H9 (cell line): ENCODE data around the gene DOCK2. TPM values are rescaled to one million over a fixed set of nuclear protein-coding genes. Genes with fewer than 3 reads are reported as not detected.

Experiments
- DNase-seq: peaks from one replicate; pipeline ENCODE4 v3.0.0-alpha.2; 2017
- H2AFZ ChIP-seq: one replicate; pipeline ENCODE4 v1.6.1; 2013; ENCODE audit warnings: mild to moderate bottlenecking, low read length, control low read depth, moderate library complexity
- H2AK5ac ChIP-seq: 2 replicates; pipeline ENCODE4 v1.6.1; 2013; ENCODE audit warnings: low read length, control low read depth, mixed read lengths; ENCODE audit not compliant: insufficient read length
- H2BK120ac ChIP-seq: one replicate; pipeline ENCODE4 v1.6.1; 2013; ENCODE audit warnings: low read depth, mild to moderate bottlenecking, low read length, control low read depth, inconsistent platforms; ENCODE audit not compliant: poor library complexity, severe bottlenecking
- H2BK12ac ChIP-seq: 2 replicates; pipeline ENCODE4 v1.6.1; 2013; ENCODE audit warnings: low read length, control low read depth, mixed read lengths, low read depth; ENCODE audit not compliant: insufficient read length
- H2BK15ac ChIP-seq: 2 replicates; pipeline ENCODE4 v1.6.1; 2013; ENCODE audit warnings: low read depth, low read length, control low read depth
- H2BK20ac ChIP-seq: one replicate; pipeline ENCODE4 v1.6.1; 2013; ENCODE audit warnings: low read depth, mild to moderate bottlenecking, low read length, control low read depth, inconsistent platforms; ENCODE audit not compliant: poor library complexity, severe bottlenecking
- H2BK5ac ChIP-seq: 2 replicates; pipeline ENCODE4 v1.6.1; 2013; ENCODE audit warnings: low read length, control low read depth, mixed read lengths; ENCODE audit not compliant: insufficient read length
- H3K14ac ChIP-seq: 2 replicates; pipeline ENCODE4 v1.6.1; 2013; ENCODE audit warnings: low read length, control low read depth; ENCODE audit not compliant: insufficient read depth
- H3K18ac ChIP-seq: 2 replicates; pipeline ENCODE4 v1.6.1; 2013; ENCODE audit warnings: low read depth, mild to moderate bottlenecking, mixed read lengths, low read length, control low read depth; ENCODE audit not compliant: insufficient read length
- H3K23ac ChIP-seq: 2 replicates; pipeline ENCODE4 v1.6.1; 2013; ENCODE audit warnings: low read length, control low read depth, mixed read lengths, low read depth; ENCODE audit not compliant: insufficient read length
- H3K23me2 ChIP-seq: 2 replicates; pipeline ENCODE4 v1.6.1; 2013; ENCODE audit warnings: low read depth, mild to moderate bottlenecking, mixed read lengths, low read length, control low read depth; ENCODE audit not compliant: insufficient read length, poor library complexity, severe bottlenecking
- H3K27ac ChIP-seq: 2 replicates; pipeline ENCODE4 v1.5.1; 2013; ENCODE audit warnings: low read length, control low read depth, mixed read lengths, low read depth; ENCODE audit not compliant: insufficient read length
- H3K27me3 ChIP-seq: 2 replicates; pipeline ENCODE4 v1.6.1; 2013; ENCODE audit warnings: low read length, control low read depth, inconsistent platforms; ENCODE audit not compliant: insufficient read depth
- H3K4ac ChIP-seq: 2 replicates; pipeline ENCODE4 v1.6.1; 2013; ENCODE audit warnings: low read depth, mild to moderate bottlenecking, control low read depth, inconsistent platforms, low read length, moderate library complexity
- H3K4me1 ChIP-seq: 2 replicates; pipeline ENCODE4 v1.6.1; 2013; ENCODE audit warnings: low read length, control low read depth, inconsistent platforms; ENCODE audit not compliant: insufficient read depth
- H3K4me2 ChIP-seq: 2 replicates; pipeline ENCODE4 v1.6.1; 2013; ENCODE audit warnings: low read length, control low read depth, mixed read lengths; ENCODE audit not compliant: insufficient read length, insufficient read depth
- H3K56ac ChIP-seq: 2 replicates; pipeline ENCODE4 v1.6.1; 2013; ENCODE audit warnings: low read depth, mild to moderate bottlenecking, mixed read lengths, low read length, control low read depth; ENCODE audit not compliant: insufficient read length
- H3K79me1 ChIP-seq: 2 replicates; pipeline ENCODE4 v1.6.1; 2013; ENCODE audit warnings: low read depth, mild to moderate bottlenecking, moderate library complexity, low read length, control low read depth, inconsistent platforms; ENCODE audit not compliant: insufficient read depth, poor library complexity, severe bottlenecking
- H3K79me2 ChIP-seq: 2 replicates; pipeline ENCODE4 v1.6.1; 2013; ENCODE audit warnings: low read length, control low read depth, inconsistent platforms; ENCODE audit not compliant: insufficient read depth
- H3K9ac ChIP-seq: 2 replicates; pipeline ENCODE4 v1.6.1; 2013; ENCODE audit warnings: low read length, control low read depth, mixed read lengths; ENCODE audit not compliant: insufficient read length; ENCODE audit errors: extremely low read depth
- H3K9me3 ChIP-seq: one replicate; pipeline ENCODE4 v1.6.1; 2013; ENCODE audit warnings: low read depth, low read length, inconsistent platforms; ENCODE audit not compliant: control insufficient read depth
- H3T11ph ChIP-seq: one replicate; pipeline ENCODE4 v1.6.1; 2013; ENCODE audit warnings: mild to moderate bottlenecking, low read length, control low read depth, inconsistent platforms
- H4K20me1 ChIP-seq: one replicate; pipeline ENCODE4 v1.6.1; 2013; ENCODE audit not compliant: control insufficient read depth, insufficient read length, insufficient read depth
- H4K5ac ChIP-seq: 2 replicates; pipeline ENCODE4 v1.6.1; 2013; ENCODE audit warnings: low read depth, mild to moderate bottlenecking, mixed read lengths, low read length, control low read depth; ENCODE audit not compliant: insufficient read length
- H4K8ac ChIP-seq: replicated peaks from 2 replicates; pipeline ENCODE4 v1.6.1; 2013; ENCODE audit warnings: low read length, control low read depth, mixed read lengths, low read depth; ENCODE audit not compliant: insufficient read length
- H4K91ac ChIP-seq: 2 replicates; pipeline ENCODE4 v1.6.1; 2013; ENCODE audit warnings: low read depth, mild to moderate bottlenecking, moderate library complexity, mixed read lengths, low read length, control low read depth; ENCODE audit not compliant: insufficient read length
- H3K27ac Mint-ChIP-seq, 3 experiments: 2 replicates in 2 of 3; 3 replicates in 1 of 3; pipeline ENCODE4 v1.8.0; 2020 to 2021; ENCODE audit warnings: mixed read lengths in 3 of 3, mild to moderate bottlenecking in 1 of 3, moderate library complexity in 1 of 3
- H3K27me3 Mint-ChIP-seq: 2 replicates; pipeline ENCODE4 v1.8.0; 2021; ENCODE audit warnings: low read depth, mild to moderate bottlenecking, moderate library complexity, mixed read lengths
- H3K36me3 Mint-ChIP-seq, 3 experiments: 2 replicates in 2 of 3; 3 replicates in 1 of 3; pipeline ENCODE4 v1.8.0; 2020 to 2021; ENCODE audit warnings: low read depth in 3 of 3, mixed read lengths in 3 of 3; ENCODE audit not compliant: insufficient read depth in 1 of 3
- H3K4me1 Mint-ChIP-seq, 2 experiments: 2 replicates each; pipeline ENCODE4 v1.8.0; 2020; ENCODE audit warnings: mixed read lengths in 2 of 2
- H3K4me3 Mint-ChIP-seq, 2 experiments: 2 replicates in 1 of 2; 3 replicates in 1 of 2; pipeline ENCODE4 v1.8.0; 2020 to 2021; ENCODE audit warnings: mild to moderate bottlenecking in 2 of 2, mixed read lengths in 2 of 2, moderate library complexity in 1 of 2
- H3K9me3 Mint-ChIP-seq, 2 experiments: 2 replicates in 1 of 2; 3 replicates in 1 of 2; pipeline ENCODE4 v1.8.0; 2020; ENCODE audit warnings: mild to moderate bottlenecking in 2 of 2, mixed read lengths in 2 of 2, moderate library complexity in 1 of 2
- CTCF ChIP-seq: fragments of 200-600 bp; sonication (generic); conservative IDR thresholded peaks from 3 replicates; pipeline ENCODE4 v1.8.0; 2021; ENCODE audit warnings: antibody characterized with exemption, mild to moderate bottlenecking
- WGBS: extraction: QIAGEN DNeasy Blood & Tissue Kit; methylation state at CpG from one replicate; pipeline ENCODE4 v1.1.7; 2013; ENCODE audit warnings: missing lambda C conversion rate, low lambda C conversion rate, mixed read lengths; ENCODE audit not compliant: insufficient read length; ENCODE audit errors: extremely low coverage; 5-methylcytosine and 5-hydroxymethylcytosine counted together
- total RNA-seq: library from RNA; stranded (reverse); gene quantifications from 2 replicates; pipeline ENCODE4 v1.2.1, GENCODE V29; 2021

Gene DOCK2
- total RNA-seq, 1 experiment from 2014 or later: 7.8 TPM

- Histone ChIP-seq H2BK120ac (no peak overlapping the region), H3K23me2 (no peaks in the 10 kb centered on the region), H2BK12ac (no peak overlapping the region), H4K91ac (no peak overlapping the region), H4K20me1 (no peaks in the 10 kb centered on the region), H3K79me2 (no peaks in the 10 kb centered on the region), H3K79me1 (no peaks in the 10 kb centered on the region), H3K4me2 (no peak overlapping the region), H4K8ac (no peak overlapping the region), H2AK5ac (no peak overlapping the region), H3K14ac (no peak overlapping the region), H3K9me3 (no peaks in the 10 kb centered on the region), H3K27me3 (no peaks in the 10 kb centered on the region), H3K27ac (no peak overlapping the region), H2BK5ac (no peak overlapping the region), H3K23ac (no peak overlapping the region), H3K4me1 (no peaks in the 10 kb centered on the region), H3K18ac (no peak overlapping the region), H3K56ac (no peak overlapping the region), H3T11ph (no peak overlapping the region), H2AFZ (no peak overlapping the region), H3K4ac (no peak overlapping the region), H2BK20ac (no peak overlapping the region), H3K9ac (no peak overlapping the region), H4K5ac (no peak overlapping the region), H2BK15ac (no peak overlapping the region)
- no peak for TF ChIP-seq CTCF
- no peak overlapping the region for H3K4me3 Mint-ChIP-seq
- DNase-seq: no peak
- H3K9me3 Mint-ChIP-seq: no peaks in the 10 kb centered on the region
- peak overlapping the region in 1 of 3 experiments; percentile 18; a peak in 1 of 7 replicates for H3K27ac Mint-ChIP-seq
- H3K4me1 Mint-ChIP-seq: peaks cover 12 to 16% of the 10 kb centered on the region in 2 experiments
- no CpG with 5 or more reads among the region's 6 CpGs for WGBS
- no peaks in the 10 kb centered on the region for H3K36me3 Mint-ChIP-seq
- H3K27me3 Mint-ChIP-seq: no peaks in the 10 kb centered on the region; the same call in 1 of the 2 replicates
These were observed 368.9 kb downstream of the DOCK2 start for GRCh38 chr5:170006021-170006420.
